ENCODE results near the gene SPRED3.
A peak's percentile ranks its signal among the peaks of the same experiment; 100 is the strongest.

Gene SPRED3

DNA sequence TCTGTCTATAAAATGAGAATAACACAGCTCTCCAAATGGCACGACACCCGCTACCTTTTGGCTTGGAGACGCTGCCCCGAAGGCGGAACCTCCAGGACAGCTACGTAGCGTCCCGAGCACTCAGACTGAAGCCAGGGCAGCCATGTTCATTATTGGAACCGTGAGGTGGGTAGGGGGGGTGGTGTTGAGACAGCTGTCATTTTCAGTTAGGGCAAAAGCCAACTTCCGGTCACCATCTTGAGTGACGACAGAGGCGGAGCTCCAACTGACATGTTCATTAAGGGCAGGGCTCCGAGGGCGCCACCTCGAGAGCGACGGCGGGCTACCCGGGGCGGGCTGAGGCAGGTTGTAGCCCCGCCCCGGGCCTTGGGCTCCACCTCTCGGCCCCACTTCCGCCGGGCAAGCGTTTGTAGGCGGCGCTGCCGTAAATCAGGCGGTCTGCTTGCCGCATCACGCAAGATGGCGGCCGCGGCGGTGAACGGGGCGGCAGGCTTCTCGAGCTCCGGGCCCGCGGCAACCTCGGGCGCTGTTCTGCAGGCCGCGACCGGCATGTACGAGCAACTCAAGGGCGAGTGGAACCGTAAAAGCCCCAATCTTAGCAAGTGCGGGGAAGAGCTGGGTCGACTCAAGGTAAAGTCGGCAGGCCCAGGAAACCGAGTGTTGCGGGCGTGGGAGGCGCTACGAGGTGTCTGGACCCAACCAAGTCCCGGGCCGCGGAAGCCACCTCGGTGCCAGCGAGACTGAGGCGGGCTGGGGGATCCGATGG lies 14.0 kb upstream of the SPRED3 start, which contains the start of gene PSMD8:
Gene PSMD8, plus strand, starts transcription at position 240 of the 766 bp plus-strand sequence. Its CDS starts 31 bp downstream, at position 271.
- peak; percentile 99 for DNase-seq

DNA sequence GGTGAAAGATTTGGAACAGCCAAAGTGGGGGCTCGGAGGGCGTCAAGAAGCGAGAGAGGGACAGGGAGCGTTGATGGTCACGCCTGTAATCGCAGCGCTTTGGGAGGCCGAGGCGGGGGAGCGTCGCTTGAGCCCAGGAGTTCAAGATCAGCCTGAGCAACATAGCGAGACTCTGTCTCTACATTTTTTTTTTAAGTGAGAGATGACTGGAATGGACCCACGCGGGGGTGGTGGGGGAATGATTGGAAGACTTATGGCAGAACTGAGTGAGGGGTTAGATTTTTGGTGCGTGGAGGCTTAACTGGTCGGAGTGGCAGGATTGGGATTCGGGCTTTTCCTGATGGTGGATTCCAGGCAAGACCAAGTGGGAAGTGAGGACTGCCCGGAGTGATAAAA lies 13.4 kb upstream of the SPRED3 start:
- DNase-seq: no peak

DNA sequence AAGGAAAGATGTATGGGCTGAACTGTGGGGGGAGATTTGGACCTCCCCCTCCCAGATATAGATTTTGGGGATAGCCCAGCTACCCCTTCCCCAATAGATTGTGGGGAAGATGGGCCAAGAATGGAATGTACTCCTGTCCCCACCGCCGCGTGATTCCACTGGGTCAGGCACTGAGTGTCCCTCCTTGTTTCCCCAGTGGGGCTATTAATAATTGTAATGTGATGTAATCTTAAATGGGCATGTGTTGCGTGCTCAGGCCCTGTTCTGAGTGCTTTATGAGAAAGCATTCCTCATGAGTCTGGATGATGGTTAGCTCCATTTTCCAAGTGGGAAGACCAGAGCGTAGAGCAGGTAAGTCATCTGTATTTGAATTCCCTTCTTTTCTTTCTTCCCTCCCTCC lies 12.7 kb upstream of the SPRED3 start:
- DNase-seq: no peak

DNA sequence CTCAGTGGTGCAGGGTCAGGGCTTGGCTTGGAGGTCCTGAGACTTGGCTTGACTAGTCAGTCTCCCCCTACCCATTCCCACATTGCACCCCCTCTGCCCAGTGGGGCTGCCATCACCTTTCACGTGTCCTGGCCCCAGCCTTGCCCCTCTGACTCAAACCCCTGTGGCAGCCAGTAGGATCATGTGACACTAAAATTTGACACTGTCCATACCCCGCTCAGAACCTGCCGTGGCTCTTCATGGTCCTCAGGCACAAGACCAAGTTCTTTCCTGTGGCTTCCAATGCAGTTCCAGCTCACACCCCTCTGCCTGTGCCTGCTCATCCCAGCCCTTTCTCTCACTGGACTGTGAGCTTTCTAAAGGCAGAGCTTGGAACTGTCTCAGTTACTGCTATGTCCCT lies 11.9 kb upstream of the SPRED3 start:
- DNase-seq: no peak

DNA sequence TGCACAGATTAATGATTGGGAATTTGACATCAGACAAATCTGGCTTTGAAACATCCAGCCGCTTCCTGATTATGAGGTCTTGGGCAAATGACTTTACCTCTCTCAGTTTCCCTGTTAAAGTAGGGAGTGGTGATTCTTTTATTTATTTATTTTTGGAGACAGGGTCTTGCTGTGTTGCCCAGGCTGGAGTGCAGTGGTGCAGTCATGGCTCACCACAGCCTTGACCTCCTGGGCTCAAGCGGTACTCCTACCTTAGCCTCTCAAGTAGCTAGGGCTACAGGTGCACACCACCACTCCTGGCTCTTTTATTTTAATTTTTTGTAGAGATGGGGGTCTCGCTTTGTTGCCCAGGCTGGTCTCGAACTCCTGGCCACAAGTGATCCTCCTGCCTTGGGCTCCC lies 11.4 kb upstream of the SPRED3 start:
- DNase-seq: no peak

DNA sequence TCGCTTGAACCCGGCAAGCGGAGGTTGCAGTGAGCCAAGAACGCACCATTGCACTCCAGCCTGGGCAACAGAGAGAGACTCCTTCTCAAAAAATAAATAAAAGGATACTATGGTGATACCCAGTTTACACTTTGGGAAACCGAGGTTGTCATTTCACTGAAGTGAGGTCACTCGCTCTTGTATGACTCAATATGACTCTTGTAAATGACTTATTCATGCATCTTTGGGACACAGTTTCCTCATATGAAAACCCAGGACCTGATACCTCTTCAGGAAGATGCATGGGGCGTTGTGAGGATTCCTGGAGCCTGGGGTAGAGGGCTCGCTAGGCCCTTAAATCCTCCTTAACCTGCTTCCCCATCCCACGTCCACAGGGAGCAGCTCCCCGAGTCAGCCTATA lies 9.6 kb upstream of the SPRED3 start:
- no peak for DNase-seq

DNA sequence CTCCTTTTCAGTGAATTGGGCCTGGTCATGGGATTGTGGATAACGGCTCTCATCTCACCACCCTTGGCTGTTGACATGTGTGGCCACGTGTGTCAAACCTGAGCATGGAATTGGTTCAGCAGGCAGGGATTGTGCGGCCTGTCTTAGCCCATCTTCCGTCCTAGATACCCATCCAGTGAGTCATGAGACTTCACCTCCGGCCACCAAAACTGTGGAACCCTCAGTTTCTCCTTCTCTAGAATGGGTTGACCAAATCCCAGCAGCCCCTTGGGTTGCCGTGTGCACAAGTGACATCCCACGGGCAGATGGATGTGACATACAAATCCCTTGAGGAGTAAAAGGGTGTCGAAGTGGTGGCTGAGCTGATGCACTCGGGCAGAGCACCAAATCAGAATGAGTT lies 7.4 kb upstream of the SPRED3 start:
- DNase-seq: no peak

DNA sequence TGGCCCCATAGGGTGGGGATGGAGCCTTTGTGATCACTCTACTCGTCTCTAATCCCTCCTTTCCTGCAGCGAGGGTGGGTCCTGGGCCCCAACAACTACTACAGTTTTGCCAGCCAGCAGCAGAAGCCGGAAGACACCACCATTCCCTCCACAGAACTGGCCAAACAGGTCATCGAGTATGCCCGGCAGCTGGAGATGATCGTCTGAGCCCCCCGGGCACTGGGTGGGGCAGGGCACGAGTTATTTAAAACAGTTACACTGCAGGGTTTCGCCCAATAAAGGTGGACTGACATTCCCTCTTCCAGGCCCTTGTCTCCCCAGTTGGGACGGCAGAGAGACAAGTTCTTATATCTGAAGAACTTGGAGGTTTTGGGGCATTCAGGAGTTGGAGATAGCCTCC lies 5.3 kb upstream of the SPRED3 start:
- DNase-seq: no peak

DNA sequence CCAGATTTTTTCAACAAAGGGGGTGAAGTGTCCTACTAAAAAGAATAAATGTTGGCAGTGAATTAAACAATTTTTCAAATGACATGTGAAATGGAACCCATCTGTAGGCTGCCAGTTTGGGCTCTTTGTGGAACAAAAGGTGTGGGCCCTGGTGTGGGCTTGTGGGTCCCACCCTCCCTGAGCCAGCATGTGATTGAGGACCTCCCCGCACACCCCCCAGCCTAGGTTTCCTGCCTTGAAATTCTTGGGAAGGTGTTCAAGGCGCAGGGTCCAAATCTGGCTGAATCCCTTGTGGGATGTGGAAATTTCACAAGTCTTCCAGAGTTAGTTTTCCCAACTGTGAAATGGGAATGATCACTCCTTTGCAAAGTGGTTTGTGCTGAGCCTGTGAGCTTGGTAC lies 4.8 kb upstream of the SPRED3 start:
- DNase-seq: no peak

DNA sequence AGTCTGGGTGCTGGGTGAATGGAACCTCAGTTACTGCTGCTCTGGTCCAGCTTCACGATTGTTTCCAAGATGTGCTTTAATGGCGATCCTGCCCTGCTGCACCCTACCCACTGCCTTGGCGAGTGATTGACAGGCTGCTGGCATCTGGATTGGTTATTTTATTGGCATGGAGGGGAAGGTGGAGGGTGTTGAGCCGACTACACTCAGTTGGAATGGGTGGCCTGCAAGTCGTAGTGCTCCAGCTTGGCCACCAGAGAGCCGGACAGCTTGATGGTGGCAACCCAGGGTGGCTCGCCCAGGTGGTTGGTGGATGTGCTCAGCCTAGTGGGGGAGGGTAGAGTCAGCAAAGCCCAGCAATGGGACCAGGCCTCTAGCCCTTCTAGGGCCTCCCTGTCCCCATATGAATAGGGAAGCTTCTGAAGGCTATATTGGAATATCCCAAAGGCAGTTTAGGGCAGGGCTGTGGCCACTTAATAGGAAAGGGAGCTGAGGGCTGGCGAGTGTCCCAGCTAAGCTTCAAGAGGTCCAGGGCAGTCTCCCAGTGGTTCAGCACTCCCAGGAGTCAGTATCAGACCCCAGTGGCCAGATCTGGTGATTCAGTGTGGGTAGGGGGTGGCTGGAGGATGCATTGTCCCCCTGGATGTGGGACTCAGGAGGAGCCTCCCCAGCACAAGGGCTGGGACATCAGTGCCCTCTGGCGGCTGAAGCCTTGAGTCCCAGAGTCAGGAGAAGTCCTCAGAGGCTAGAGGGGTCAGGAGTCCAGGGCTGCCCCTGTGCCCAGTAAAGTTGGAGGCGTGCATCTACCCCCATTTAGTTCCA lies 4.1 kb upstream of the SPRED3 start:
- DNase-seq: peak; percentile 76

DNA sequence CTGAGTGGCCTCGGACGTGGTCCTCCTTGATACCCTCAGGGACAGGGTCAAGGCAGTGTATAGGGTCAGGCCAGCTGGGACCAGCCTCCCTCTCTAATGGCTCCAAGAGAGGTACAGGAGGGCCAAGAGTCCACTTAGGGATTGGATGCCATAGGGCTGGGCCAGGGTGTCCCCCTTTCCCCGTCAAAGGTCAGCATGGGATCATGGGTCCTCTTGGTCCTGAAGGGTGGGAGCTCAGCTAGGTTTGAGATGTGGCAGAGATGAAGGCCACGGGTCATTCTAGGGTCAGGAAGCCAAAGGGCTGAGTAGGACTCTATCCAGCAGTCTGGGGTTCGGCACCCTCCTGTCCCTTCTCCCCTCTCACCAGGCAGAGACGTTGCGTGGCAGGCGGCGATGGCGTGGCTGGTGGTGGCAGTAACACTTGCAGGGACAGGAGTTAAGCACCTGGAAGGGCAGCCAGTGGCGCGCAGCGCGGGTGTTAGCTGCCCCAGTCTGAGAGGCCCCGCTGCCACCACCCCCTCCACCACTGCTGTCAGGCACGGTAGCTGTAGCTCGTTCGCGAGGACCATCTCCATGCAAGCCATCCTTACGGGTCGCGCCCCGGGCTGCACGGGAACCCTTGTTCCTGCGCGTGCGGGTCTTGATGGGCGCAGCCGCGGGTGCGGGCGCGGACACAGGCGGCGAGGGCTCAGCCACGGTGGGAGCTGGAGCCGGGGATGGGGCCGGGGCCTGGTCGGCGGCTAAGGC lies 3.3 kb upstream of the SPRED3 start:
- no peak for DNase-seq

DNA sequence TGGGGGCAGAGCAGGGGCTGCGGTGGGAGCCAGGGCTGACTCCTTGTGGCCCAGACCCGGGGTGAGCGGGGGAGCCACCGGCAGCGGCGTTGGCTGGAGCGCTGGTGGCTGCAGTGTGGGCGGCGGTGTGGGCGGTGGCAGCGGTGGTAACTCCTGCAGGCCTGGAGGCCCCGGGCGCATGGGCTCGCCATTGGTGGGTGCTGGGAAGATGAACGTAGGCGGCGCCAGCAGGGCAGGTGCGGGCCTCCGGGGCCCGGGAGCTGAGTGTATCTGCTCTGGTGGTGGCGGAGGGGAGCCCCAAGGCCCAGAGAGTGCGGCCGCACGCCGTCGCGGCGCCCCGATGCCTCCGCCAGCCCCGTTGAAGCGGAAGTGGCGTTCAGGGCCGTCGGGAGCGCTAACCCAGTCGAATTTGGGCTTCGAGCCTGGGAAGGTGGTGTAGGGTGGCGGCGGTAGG lies 2.7 kb upstream of the SPRED3 start:
- peak; percentile 66 for DNase-seq

DNA sequence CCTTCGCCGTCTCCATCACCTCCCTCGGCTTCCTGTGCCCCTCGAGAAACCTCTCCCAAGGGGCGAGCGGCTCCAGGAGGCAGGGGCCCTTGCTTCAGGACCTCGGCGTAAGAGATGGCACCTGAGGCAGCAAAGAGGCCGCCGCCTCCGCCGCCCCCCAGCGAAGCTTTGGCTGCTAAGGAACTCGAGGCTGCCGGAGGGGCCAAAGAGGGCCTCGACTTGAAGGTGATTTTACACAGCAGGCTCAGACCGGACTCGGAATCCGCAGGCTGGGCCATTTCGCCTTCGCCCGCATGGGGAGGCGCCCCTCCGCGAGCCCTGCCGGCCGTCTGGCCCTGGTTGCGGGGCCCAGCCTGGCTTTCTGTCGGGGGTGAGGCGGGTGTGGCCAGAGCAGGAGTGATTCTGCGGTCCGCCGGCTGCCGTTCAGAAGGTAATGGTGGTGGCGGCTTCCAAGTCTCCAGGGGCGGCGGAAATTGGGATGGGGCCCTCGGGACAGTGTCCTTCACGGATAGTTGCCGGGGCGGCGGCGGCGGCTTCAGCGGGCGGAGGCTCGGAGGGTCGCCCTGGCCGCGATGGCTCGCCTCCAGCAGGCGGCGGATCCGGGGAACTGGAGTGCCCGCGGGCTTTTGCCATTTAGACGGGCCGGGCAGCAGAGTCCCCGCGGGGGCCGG lies 2.1 kb upstream of the SPRED3 start:
- peak; percentile 64 for DNase-seq

DNA sequence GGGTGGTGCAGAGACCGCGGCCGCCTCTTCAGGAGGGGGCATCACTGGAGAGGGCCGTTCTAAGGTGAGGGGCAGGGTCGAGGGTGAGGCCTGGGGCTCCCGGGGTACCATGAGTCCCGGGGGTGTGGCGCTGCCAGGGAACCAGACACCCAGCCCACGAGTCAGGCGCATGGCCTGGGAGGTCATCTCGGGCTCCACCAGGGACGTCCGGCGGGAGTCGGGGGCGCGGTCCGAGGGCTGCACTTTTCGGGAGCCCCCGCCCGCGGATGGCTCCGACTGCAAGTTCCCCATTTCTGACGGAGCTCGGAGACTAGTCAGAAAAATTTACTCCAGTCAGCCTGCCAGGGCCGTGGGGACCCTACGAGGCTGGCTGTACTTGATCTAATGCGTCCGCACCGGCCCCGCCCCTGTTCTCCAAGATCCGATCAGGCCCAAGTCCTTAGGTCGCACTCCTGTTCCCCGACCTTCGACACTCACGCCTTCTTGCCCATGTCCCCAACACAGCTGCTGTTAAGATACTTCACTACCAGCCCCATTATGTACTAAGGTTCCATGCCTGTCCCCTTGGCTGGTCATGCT lies 1.4 kb upstream of the SPRED3 start:
- no peak for DNase-seq

DNA sequence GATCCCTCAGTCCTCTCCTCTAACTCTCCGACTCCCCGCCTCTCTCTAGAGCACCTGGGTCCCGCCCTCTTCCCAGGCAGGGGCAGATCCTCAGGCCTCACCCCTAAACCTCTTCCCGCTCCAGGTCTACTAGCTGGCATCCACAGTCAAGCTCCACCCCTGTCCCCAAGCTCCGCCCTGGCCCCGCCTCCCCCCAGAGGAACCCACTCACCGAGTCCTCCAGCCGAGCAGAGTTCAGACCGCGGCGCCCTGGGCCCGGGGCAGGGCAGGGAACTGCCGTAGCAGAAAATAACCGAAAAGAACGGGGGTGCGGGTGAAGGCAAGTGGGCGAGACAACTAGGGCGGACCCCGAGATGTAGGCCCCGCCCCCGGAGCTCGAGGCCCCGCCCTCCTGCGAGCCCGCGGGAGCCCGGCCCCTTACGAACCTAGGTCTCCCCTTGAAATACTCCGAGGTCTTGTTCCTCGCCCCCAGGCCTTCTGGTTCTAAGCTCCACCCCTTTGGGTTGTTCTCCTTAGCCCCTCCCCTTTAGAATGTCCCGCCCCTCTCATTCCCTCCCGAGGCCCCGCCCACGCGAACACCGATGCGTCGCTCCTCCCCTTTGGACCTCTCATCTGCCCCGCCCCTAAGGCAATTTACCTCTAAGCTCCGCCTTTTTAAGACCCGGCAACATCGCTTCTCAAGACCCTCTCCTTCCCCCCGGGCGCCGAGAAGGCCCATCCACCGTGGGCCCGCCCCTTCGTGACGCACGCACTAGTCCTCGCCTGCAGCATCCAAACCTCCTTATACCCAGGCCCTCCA lies 748 bp upstream of the SPRED3 start, which contains the start of gene GGN:
Gene GGN, minus strand, starts transcription at position 485 of the 799 bp plus-strand sequence. CDS start 773 bp downstream, outside the sequence.
- DNase-seq: peak; percentile 97

DNA sequence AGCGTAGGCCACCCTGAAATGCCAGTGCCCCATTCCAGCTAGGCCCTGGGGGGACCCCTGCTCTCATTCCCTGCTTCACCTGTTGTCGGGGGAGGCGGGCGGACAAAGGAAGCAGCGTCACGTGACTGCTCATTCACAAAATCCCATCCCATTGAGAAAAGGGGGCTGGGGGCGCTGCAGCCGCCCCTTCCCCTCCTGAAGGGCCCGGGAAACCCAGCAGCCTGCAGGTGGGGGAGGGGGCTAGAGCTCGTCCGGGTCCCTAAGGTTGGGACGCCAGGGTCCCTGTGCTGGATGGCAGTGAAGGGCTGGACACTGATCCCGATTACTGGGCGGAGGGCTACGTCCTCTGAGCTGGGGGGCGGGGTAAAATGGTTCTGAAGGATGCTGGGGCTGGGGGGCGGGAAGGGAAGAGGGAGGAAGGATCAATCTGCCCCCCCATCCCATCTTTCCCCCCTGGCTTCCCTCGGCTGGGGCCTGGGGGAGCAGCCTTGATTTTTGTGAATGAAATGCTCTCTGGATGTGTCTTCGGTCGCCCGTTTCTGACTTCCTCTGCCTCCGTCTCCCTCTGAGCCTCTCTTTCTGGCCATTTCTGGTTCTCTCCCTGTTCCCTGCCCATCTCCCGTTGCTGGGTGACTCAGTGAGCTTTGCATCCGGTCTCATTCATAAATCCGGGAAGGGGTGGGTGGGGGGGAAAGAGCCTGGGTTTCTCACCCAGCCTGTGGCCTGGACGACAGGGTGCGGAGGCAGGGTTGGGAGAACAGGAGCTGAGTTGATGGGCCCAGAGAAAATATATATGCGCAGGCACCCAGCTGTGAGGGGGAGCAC lies 816 bp downstream of the SPRED3 start:
- peak; percentile 77 for DNase-seq

DNA sequence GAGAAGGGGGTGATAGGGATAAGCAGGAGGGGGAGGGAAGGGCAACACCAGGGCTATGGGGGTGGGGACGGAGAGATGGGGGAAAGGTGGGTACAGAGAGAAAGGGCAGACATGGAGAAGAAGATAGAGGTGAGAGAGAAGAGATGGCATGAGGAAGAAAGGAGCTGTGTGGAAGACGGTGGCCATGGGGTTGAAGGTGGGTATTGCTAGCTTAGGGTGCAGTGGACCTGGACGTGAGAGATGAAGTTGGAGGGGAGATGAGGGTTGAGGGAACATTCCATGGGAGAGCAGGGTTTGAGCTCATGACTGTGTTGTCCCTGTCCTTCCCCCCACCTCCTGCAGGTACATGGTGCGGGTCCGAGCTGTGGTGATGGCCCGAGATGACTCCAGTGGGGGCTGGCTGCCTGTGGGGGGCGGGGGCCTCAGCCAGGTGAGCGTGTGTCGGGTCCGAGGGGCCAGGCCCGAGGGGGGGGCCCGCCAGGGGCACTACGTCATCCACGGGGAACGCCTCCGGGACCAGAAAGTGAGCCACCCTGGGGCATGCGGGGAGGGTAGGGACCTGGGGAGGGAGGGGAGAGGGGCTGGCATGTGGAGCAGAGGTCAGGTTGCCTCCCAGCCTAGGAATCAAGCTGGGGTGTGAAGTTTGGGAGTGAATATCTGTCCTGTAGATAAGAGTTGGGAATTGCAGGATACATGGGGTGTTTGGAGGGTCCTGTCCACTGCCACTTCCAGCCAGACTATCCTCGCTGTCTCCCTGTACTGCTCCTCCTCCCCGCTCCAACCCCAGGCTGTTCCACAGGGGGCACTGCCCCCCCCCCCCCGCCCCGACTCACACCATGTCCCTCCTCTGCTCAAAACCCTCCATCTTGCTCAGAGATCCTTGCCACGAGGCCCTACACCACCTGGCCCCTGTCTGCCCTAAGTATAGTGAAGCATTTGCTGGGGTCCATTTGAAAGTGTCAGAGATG lies 1.7 kb downstream of the SPRED3 start:
- DNase-seq: no peak

DNA sequence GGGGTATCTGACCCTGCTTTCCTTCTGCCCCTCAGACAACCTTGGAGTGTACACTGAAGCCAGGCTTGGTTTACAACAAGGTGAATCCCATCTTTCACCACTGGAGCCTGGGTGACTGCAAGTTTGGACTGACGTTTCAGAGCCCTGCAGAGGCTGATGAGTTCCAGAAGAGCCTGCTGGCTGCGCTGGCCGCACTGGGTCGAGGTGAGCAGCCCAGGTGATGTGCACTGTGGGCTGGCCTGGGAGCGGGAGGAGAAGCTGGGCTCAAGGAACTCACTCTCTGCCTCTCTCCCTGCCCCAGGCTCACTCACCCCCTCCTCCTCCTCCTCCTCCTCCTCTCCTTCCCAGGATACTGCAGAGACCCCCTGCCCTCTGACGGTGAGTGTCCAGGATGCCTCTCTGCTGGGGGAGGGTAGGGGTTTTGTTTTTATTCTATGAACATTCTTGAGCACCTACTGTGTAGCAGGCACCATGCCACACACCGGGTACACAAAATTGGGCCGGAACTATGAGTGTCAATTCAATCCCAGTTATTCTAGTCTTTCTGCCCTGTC lies 3.5 kb downstream of the SPRED3 start:
- no peak for DNase-seq
